DMS79 treated with DMSO at 0.1 percent for 48 hours (cell line): ENCODE data around the gene MRPL18.
A peak's percentile ranks its signal among the peaks of the same experiment; 100 is the strongest.

Source experiments
- DNase-seq: peaks from one replicate; lab custom pipeline; 2025; lab: John Stamatoyannopoulos, UW

MRPL18 gene

GRCh38 chr6:159844737-159845645 lies 54.7 kb downstream of the MRPL18 start:
- peak; percentile 39 for DNase-seq
